GM12878 (cell line): Measurements from ENCODE around the gene TRANK1. TPM values are rescaled to one million over a fixed set of nuclear protein-coding genes. Genes with fewer than 3 reads are reported as not detected.
A peak's percentile ranks its signal among the peaks of the same experiment; 100 is the strongest.

Source experiments
- BACH1 ChIP-seq: fragments of 450-650 bp; IDR thresholded peaks from 2 replicates; pipeline ENCODE4 v1.6.1; 2017; ENCODE audit warnings: mild to moderate bottlenecking, borderline replicate concordance
- CHD2 ChIP-seq: IDR thresholded peaks from 2 replicates; pipeline ENCODE4 v1.6.1; 2011; ENCODE audit warnings: low read depth, low read length, improper control_type of control experiment, borderline replicate concordance
- CHD4 ChIP-seq: fragments of 200-600 bp; sonication (generic); IDR thresholded peaks from 2 replicates; pipeline ENCODE4 v1.6.1; 2016; ENCODE audit warnings: mild to moderate bottlenecking
- E2F4 ChIP-seq: IDR thresholded peaks from 2 replicates; pipeline ENCODE4 v1.6.1; 2012; ENCODE audit warnings: low read depth, low read length, improper control_type of control experiment
- ETV6 ChIP-seq, 2 experiments: fragments of 450-650 bp in 1 of 2; IDR thresholded peaks in 1 of 2; conservative IDR thresholded peaks in 1 of 2; 2 replicates each; pipeline ENCODE4 v1.6.1; 2014; ENCODE audit warnings: antibody characterized with exemption in 1 of 2, borderline replicate concordance in 1 of 2, low read depth in 1 of 2, mild to moderate bottlenecking in 1 of 2, moderate library complexity in 1 of 2
- EZH2 ChIP-seq: IDR thresholded peaks from 2 replicates; pipeline ENCODE4 v1.6.1; 2012; ENCODE audit warnings: low read depth, mild to moderate bottlenecking, control low read depth, inconsistent platforms, low read length, borderline replicate concordance; ENCODE audit not compliant: control insufficient read depth
- GABPA ChIP-seq: IDR thresholded peaks from 2 replicates; pipeline ENCODE4 v1.6.1; 2014; ENCODE audit warnings: antibody characterized with exemption, low read depth, mild to moderate bottlenecking, inconsistent platforms
- HSF1 ChIP-seq: fragments of 150-350 bp; IDR thresholded peaks from 2 replicates; pipeline ENCODE4 v1.6.1; 2014; ENCODE audit warnings: mild to moderate bottlenecking, low read depth, low read length
- IKZF1 ChIP-seq: fragments of 450-650 bp; conservative IDR thresholded peaks from 2 replicates; pipeline ENCODE4 v1.6.1; 2017; ENCODE audit warnings: antibody characterized with exemption, mild to moderate bottlenecking
- JUNB ChIP-seq: IDR thresholded peaks from 2 replicates; pipeline ENCODE4 v1.6.1; 2016; ENCODE audit warnings: antibody characterized with exemption, mild to moderate bottlenecking
- KAT2A ChIP-seq: conservative IDR thresholded peaks from 2 replicates; pipeline ENCODE4 v1.6.1; 2011; ENCODE audit warnings: low read depth, low read length; ENCODE audit not compliant: control insufficient read depth
- KLF5 ChIP-seq: fragments of 450-650 bp; IDR thresholded peaks from 2 replicates; pipeline ENCODE4 v1.6.1; 2014; ENCODE audit warnings: mild to moderate bottlenecking; ENCODE audit not compliant: partially characterized antibody
- NBN ChIP-seq: fragments of 450-650 bp; IDR thresholded peaks from 2 replicates; pipeline ENCODE4 v1.6.1; 2016
- PAX5 ChIP-seq: IDR thresholded peaks from 2 replicates; pipeline ENCODE4 v1.6.1; 2011; ENCODE audit warnings: low read depth, low read length, borderline replicate concordance
- PML ChIP-seq: IDR thresholded peaks from 2 replicates; pipeline ENCODE4 v1.6.1; 2012; ENCODE audit warnings: low read length, inconsistent platforms
- POLR2AphosphoS5 ChIP-seq: IDR thresholded peaks from 2 replicates; pipeline ENCODE4 v1.6.1; 2011; ENCODE audit warnings: mild to moderate bottlenecking, low read length, inconsistent platforms
- SMARCA5 ChIP-seq: fragments of 450-650 bp; IDR thresholded peaks from 2 replicates; pipeline ENCODE4 v1.6.1; 2017; ENCODE audit warnings: mild to moderate bottlenecking
- SPI1 ChIP-seq: IDR thresholded peaks from 2 replicates; pipeline ENCODE4 v1.6.1; 2011; ENCODE audit warnings: low read depth, mild to moderate bottlenecking, low read length, moderate library complexity, borderline replicate concordance; ENCODE audit not compliant: insufficient read depth
- STAT1 ChIP-seq: fragments of 450-650 bp; conservative IDR thresholded peaks from 2 replicates; pipeline ENCODE4 v1.6.1; 2014; ENCODE audit warnings: antibody characterized with exemption, mild to moderate bottlenecking
- TBL1XR1 ChIP-seq: IDR thresholded peaks from 2 replicates; pipeline ENCODE4 v1.6.1; 2012; ENCODE audit warnings: low read depth, low read length, improper control_type of control experiment
- ZBED1 ChIP-seq: IDR thresholded peaks from 2 replicates; pipeline ENCODE4 v1.6.1; 2016; ENCODE audit warnings: borderline replicate concordance
- ZBTB4 ChIP-seq: fragments of 450-650 bp; formaldehyde crosslinking; IDR thresholded peaks from 2 replicates; pipeline ENCODE4 v1.4.0; 2022; ENCODE audit warnings: mild to moderate bottlenecking, moderate library complexity
- polyA plus RNA-seq, 11 experiments: library from polyadenylated mRNA; depleted of rRNA in 4 of 11; unstranded in 6 of 11; stranded (reverse) in 5 of 11; fragments of >200 nt; fragmentation: Nextera tagmentation in 4 of 11; fragmentation: Illumina TruSeq in 1 of 11; extraction: Ambion mirVana in 4 of 11; extraction: Trizol in 1 of 11; gene quantifications; 1 replicate in 1 of 11; 2 replicates in 10 of 11; pipeline versions ENCODE4 v1.2.1 to v1.2.3, GENCODE V29; 2011 to 2016; ENCODE audit warnings: inconsistent platforms in 2 of 11, missing spikeins in 2 of 11, low read depth in 1 of 11
- total RNA-seq, 4 experiments: library from RNA; depleted of rRNA in 3 of 4; stranded (reverse); fragments of >200 nt in 3 of 4; fragmentation: Illumina TruSeq in 1 of 4; extraction: Trizol in 1 of 4; gene quantifications; 2 replicates each; pipeline versions ENCODE4 v1.2.1 to v1.2.3, GENCODE V29; 2013 to 2021
- TF ChIP-seq, protein P1 (sequence below): fragments of 450-650 bp; IDR thresholded peaks from 2 replicates; pipeline ENCODE4 v1.6.1; 2018; ENCODE audit warnings: borderline replicate concordance, mild to moderate bottlenecking; ENCODE audit not compliant: partially characterized antibody

Gene TRANK1
- total and polyA plus RNA-seq, 10 of the 15 experiments (the other 5 are each of a cell fraction or from before 2014, with no cell fraction given), result 0.46 to 8.8 (median 1.1) TPM

GRCh38 chr3:36876181-36876936 lies 68.5 kb downstream of the TRANK1 start (continued):
- TF ChIP-seq HSF1 (no peak), CHD2 (no peak; the same call in 1 of the 2 replicates), CHD4 (no peak), EZH2 (no peak), IKZF1 (peak; percentile 55), PAX5 (peak; percentile 50; the same call in 1 of the 2 replicates), POLR2AphosphoS5 (no peak), GABPA (no peak), ETV6 (conservative IDR thresholded peaks at IDR 0.05 in 1 of 2, IDR thresholded peaks at IDR 0.05 in 1 of 2; ENCODE audit: borderline replicate concordance in 1 of 2, low read depth in 1 of 2) (no peak; a peak in 1 of 4 replicates), ZBTB4 (CRISPR knock-in tag) (no peak), TBL1XR1 (0 out of 2 replicates have a peak, but pooled peaks have one; percentile 43), E2F4 (no peak), JUNB (peak; percentile 76), ZBED1 (no peak), KAT2A (no peak), STAT1 (no peak), BACH1 (peak; percentile 36; the same call in 1 of the 2 replicates), KLF5 (no peak), SPI1 (no peak), NBN (peak; percentile 89), SMARCA5 (peak; percentile 69; the same call in 1 of the 2 replicates), PML (no peak)
- TF ChIP-seq, protein P1, sequence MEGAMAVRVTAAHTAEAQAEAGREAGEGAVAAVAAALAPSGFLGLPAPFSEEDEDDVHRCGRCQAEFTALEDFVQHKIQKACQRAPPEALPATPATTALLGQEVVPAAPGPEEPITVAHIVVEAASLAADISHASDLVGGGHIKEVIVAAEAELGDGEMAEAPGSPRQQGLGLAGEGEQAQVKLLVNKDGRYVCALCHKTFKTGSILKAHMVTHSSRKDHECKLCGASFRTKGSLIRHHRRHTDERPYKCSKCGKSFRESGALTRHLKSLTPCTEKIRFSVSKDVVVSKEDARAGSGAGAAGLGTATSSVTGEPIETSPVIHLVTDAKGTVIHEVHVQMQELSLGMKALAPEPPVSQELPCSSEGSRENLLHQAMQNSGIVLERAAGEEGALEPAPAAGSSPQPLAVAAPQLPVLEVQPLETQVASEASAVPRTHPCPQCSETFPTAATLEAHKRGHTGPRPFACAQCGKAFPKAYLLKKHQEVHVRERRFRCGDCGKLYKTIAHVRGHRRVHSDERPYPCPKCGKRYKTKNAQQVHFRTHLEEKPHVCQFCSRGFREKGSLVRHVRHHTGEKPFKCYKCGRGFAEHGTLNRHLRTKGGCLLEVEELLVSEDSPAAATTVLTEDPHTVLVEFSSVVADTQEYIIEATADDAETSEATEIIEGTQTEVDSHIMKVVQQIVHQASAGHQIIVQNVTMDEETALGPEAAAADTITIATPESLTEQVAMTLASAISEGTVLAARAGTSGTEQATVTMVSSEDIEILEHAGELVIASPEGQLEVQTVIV, result no peak
